Liver (tissue), 9 donors: ENCODE measurements around the gene SLC9C1. TPM values are rescaled to one million over a fixed set of nuclear protein-coding genes. Genes with fewer than 3 reads are reported as not detected.

ENCODE experiments used
- DNase-seq: peaks from one replicate; pipeline ENCODE4 v3.0.0-alpha.2; 2017; ENCODE audit warnings: low spot score
- H3K27ac ChIP-seq, 2 donors: one replicate each; pipeline ENCODE4 v1.7.0; 2013; ENCODE audit warnings: inconsistent platforms in 2 of 2, low read length in 2 of 2, control low read depth in 1 of 2, low read depth in 1 of 2, mild to moderate bottlenecking in 1 of 2
- H3K27me3 ChIP-seq, 4 donors: one replicate each; pipeline versions ENCODE4 v1.6.1 to v1.7.0; 2013; ENCODE audit warnings: low read length in 3 of 4, inconsistent platforms in 1 of 4, mild to moderate bottlenecking in 1 of 4, moderate library complexity in 1 of 4; ENCODE audit not compliant: control insufficient read depth in 4 of 4, insufficient read depth in 4 of 4
- H3K36me3 ChIP-seq, 4 donors: one replicate each; pipeline versions ENCODE4 v1.6.1 to v1.7.0; 2013; ENCODE audit warnings: low read length in 3 of 4, mild to moderate bottlenecking in 3 of 4, low read depth in 1 of 4, moderate library complexity in 1 of 4; ENCODE audit not compliant: control insufficient read depth in 4 of 4, insufficient read depth in 3 of 4
- H3K4me1 ChIP-seq, 4 donors: one replicate each; pipeline versions ENCODE4 v1.6.1 to v1.7.0; 2013; ENCODE audit warnings: low read length in 3 of 4, mild to moderate bottlenecking in 3 of 4, moderate library complexity in 1 of 4; ENCODE audit not compliant: control insufficient read depth in 4 of 4, insufficient read depth in 4 of 4
- H3K4me3 ChIP-seq, 3 donors: one replicate each; pipeline versions ENCODE4 v1.6.1 to v1.7.0; 2013; ENCODE audit warnings: low read length in 3 of 3, control low read depth in 1 of 3, low read depth in 1 of 3, mild to moderate bottlenecking in 1 of 3
- H3K9ac ChIP-seq, 2 donors: one replicate each; pipeline ENCODE4 v1.7.0; 2013; ENCODE audit warnings: low read length in 2 of 2, mild to moderate bottlenecking in 2 of 2, moderate library complexity in 2 of 2, control low read depth in 1 of 2, low read depth in 1 of 2
- H3K9me3 ChIP-seq, 4 donors: one replicate each; pipeline versions ENCODE4 v1.6.1 to v1.7.0; 2013; ENCODE audit warnings: low read length in 3 of 4; ENCODE audit not compliant: control insufficient read depth in 4 of 4
- ATF3 ChIP-seq: IDR thresholded peaks from 2 replicates; pipeline ENCODE4 v1.6.1; 2016; ENCODE audit warnings: antibody characterized with exemption
- CTCF ChIP-seq: fragments of 150-350 bp; IDR thresholded peaks from 2 replicates; pipeline ENCODE4 v1.5.1; 2017; ENCODE audit warnings: improper control_type of control experiment, low read depth, low read length; ENCODE audit not compliant: missing input control
- EGR1 ChIP-seq, 2 donors: IDR thresholded peaks; 2 replicates each; pipeline ENCODE4 v1.6.1; 2016 to 2018; ENCODE audit warnings: antibody characterized with exemption in 2 of 2, low read depth in 2 of 2
- FOXA1 ChIP-seq: IDR thresholded peaks from 2 replicates; pipeline ENCODE4 v1.6.1; 2016; ENCODE audit warnings: antibody characterized with exemption
- FOXA2 ChIP-seq: IDR thresholded peaks from 2 replicates; pipeline ENCODE4 v1.6.1; 2016; ENCODE audit warnings: antibody characterized with exemption
- HNF4A ChIP-seq, 2 donors: conservative IDR thresholded peaks; 2 replicates each; pipeline ENCODE4 v1.6.1; 2016; ENCODE audit warnings: antibody characterized with exemption in 2 of 2, mild to moderate bottlenecking in 2 of 2
- MAX ChIP-seq: IDR thresholded peaks from 2 replicates; pipeline ENCODE4 v1.6.1; 2016; ENCODE audit warnings: antibody characterized with exemption
- RAD21 ChIP-seq, 2 donors: IDR thresholded peaks; 2 replicates each; pipeline ENCODE4 v1.6.1; 2016; ENCODE audit warnings: antibody characterized with exemption in 2 of 2, mild to moderate bottlenecking in 2 of 2
- REST ChIP-seq: IDR thresholded peaks from 2 replicates; pipeline ENCODE4 v1.6.1; 2016; ENCODE audit warnings: antibody characterized with exemption, mild to moderate bottlenecking
- RXRA ChIP-seq, 2 donors: IDR thresholded peaks; 2 replicates each; pipeline ENCODE4 v1.6.1; 2017 to 2018; ENCODE audit warnings: antibody characterized with exemption in 2 of 2, mild to moderate bottlenecking in 1 of 2
- YY1 ChIP-seq: IDR thresholded peaks from 2 replicates; pipeline ENCODE4 v1.6.1; 2016; ENCODE audit warnings: antibody characterized with exemption, mild to moderate bottlenecking
- ZBTB33 ChIP-seq: IDR thresholded peaks from 2 replicates; pipeline ENCODE4 v1.6.1; 2016; ENCODE audit warnings: antibody characterized with exemption
- WGBS: extraction: QIAGEN DNeasy Blood & Tissue Kit; methylation state at CpG from one replicate; pipeline ENCODE4 v1.1.7; 2013; 5-methylcytosine and 5-hydroxymethylcytosine counted together
- polyA plus RNA-seq, 2 donors: library from polyadenylated mRNA; stranded (reverse) in 1 of 2; unstranded in 1 of 2; fragments of 200-250 nt in 1 of 2; fragments of >200 nt in 1 of 2; fragmentation: Nextera tagmentation in 1 of 2; extraction: Ambion mirVana in 1 of 2; gene quantifications; one replicate each; pipeline versions ENCODE4 v1.2.1 to v1.2.3, GENCODE V29; 2013 to 2015
- total RNA-seq, 2 donors: library from RNA; depleted of rRNA; stranded (reverse); fragments of >200 nt; gene quantifications; one replicate each; pipeline ENCODE4 v1.2.3, GENCODE V29; 2014
- donor health status: healthy.
- donor health status: healthy.
- donor health status: healthy.
- donor health status: healthy.
- donor health status: healthy.

SLC9C1 gene
- total and polyA plus RNA-seq, 4 donors, result 0.28 TPM; not detected in 3

- Histone ChIP-seq H3K4me3 (peak overlapping the region in 1 of 3 donors; percentile 12), H3K4me1 (peaks cover 0 to 8% (median 2%) of the 10 kb centered on the region in 4 donors), H3K9ac (no peak overlapping the region), H3K27me3 (peaks cover 0 to 5% (median 2%) of the 10 kb centered on the region in 4 donors), H3K27ac (no peak overlapping the region), H3K9me3 (no peaks in the 10 kb centered on the region), H3K36me3 (no peaks in the 10 kb centered on the region)
- TF ChIP-seq RXRA (IDR thresholded peaks at IDR 0.05), result no peak
- no peak for TF ChIP-seq RAD21 (IDR thresholded peaks at IDR 0.05)
- TF ChIP-seq REST, result no peak
- no peak for DNase-seq
- 7% methylated on average over 23 of the region's 23 CpGs for WGBS
Observed at GRCh38 chr3:112333381-112334317, 39.6 kb upstream of the SLC9C1 start.

- no peaks in the 10 kb centered on the region for H3K36me3 ChIP-seq
- H3K4me1 ChIP-seq, result peaks cover 0 to 8% (median 2%) of the 10 kb centered on the region in 4 donors
- no peaks in the 10 kb centered on the region for H3K9me3 ChIP-seq
- no peak within 1 kb of the TSS for H3K9ac ChIP-seq
- peak within 1 kb of the TSS in 1 of 3 donors; percentile 12 for H3K4me3 ChIP-seq
- WGBS, result 2% methylated on average over 28 of the region's 28 CpGs
- peak; percentile 37 for DNase-seq
- peaks cover 0 to 5% (median 2%) of the 10 kb centered on the region in 4 donors for H3K27me3 ChIP-seq
- TF ChIP-seq ZBTB33, result no peak
- no peak within 1 kb of the TSS for H3K27ac ChIP-seq
Observed at GRCh38 chr3:112333002-112333380, 39.0 kb upstream of the SLC9C1 start, which contains the start of gene CD200. Gene CD200, plus strand, starts transcription at chr3:112333156. Its CDS starts 57 bp downstream, at chr3:112333213.

GRCh38 chr3:112331851-112332250, 37.8 kb upstream of the SLC9C1 start:
- DNase-seq, result no peak
- Histone ChIP-seq H3K36me3 (no peaks in the 10 kb centered on the region), H3K27me3 (peaks cover 0 to 3% (median 1%) of the 10 kb centered on the region in 4 donors), H3K4me1 (peaks cover 0 to 8% (median 2%) of the 10 kb centered on the region in 4 donors), H3K9me3 (no peaks in the 10 kb centered on the region), H3K9ac (no peak overlapping the region), H3K27ac (no peak overlapping the region), H3K4me3 (no peak overlapping the region)
- WGBS, result 82% methylated on average over 4 of the region's 4 CpGs
- no peak for TF ChIP-seq ATF3
- TF ChIP-seq RAD21 (IDR thresholded peaks at IDR 0.05), result no peak
- TF ChIP-seq HNF4A (conservative IDR thresholded peaks at IDR 0.05), result no peak
- TF ChIP-seq CTCF, result no peak
- TF ChIP-seq EGR1 (IDR thresholded peaks at IDR 0.05; ENCODE audit: low read depth in 2 of 2), result no peak
- no peak for TF ChIP-seq FOXA1
- TF ChIP-seq FOXA2, result no peak
- no peak for TF ChIP-seq MAX
- TF ChIP-seq YY1, result no peak
- no peak for TF ChIP-seq REST
